WERI-Rb-1 (cell line): ENCODE results near the gene LCE7A.

ENCODE experiments used
- DNase-seq: peaks from one replicate; pipeline ENCODE4 v3.0.0-alpha.2; 2020
- H3K27ac ChIP-seq: fragments of 250-450 bp; sonication (Bioruptor Pico); 2 replicates; pipeline ENCODE4 v1.5.1; 2020; ENCODE audit warnings: mild to moderate bottlenecking, moderate library complexity
- H3K27me3 ChIP-seq: fragments of 250-450 bp; sonication (Bioruptor Pico); 2 replicates; pipeline ENCODE4 v1.5.1; 2021; ENCODE audit warnings: mild to moderate bottlenecking, low read depth, moderate library complexity; ENCODE audit not compliant: insufficient read depth, severe bottlenecking
- H3K36me3 ChIP-seq: fragments of 250-450 bp; sonication (Bioruptor Pico); 2 replicates; pipeline ENCODE4 v1.5.1; 2020; ENCODE audit warnings: mild to moderate bottlenecking, moderate library complexity
- H3K4me3 ChIP-seq: 2 replicates; pipeline ENCODE4 v1.5.1; 2011; ENCODE audit warnings: low read depth, mild to moderate bottlenecking, control low read depth, low read length
- H3K9me3 ChIP-seq: fragments of 250-450 bp; sonication (Bioruptor Pico); 2 replicates; pipeline ENCODE4 v1.5.1; 2021; ENCODE audit warnings: mild to moderate bottlenecking, moderate library complexity; ENCODE audit not compliant: severe bottlenecking
- TF ChIP-seq, protein P1 (sequence below): IDR thresholded peaks from 2 replicates; pipeline ENCODE4 v1.5.1; 2011; ENCODE audit warnings: low read depth, mild to moderate bottlenecking, control low read depth, inconsistent platforms, low read length

Gene LCE7A

DNA sequence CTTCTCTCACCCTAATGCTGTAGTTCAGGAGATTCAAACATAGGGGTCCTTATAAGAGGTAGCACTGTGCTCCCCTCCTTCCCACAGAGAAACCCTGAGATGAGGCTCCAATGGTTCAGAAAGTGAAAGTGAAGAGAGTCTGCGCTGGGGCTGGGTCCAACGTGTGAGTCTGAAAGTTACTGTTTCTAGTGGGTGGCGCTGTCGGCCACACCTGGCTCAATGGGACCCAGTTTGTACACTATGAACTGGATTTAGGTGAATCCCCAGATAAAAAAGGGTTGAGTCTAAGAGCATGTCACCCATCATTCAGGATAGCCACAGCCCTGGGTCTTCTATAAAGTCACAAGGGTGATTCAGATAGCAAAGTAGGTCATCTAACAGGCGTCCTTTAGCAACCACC, 21.1 kb downstream of the LCE7A start:
- Histone ChIP-seq H3K36me3 (no peaks in the 10 kb centered on the region), H3K9me3 (peaks cover 2% of the 10 kb centered on the region), H3K27ac (no peak overlapping the region)

DNA sequence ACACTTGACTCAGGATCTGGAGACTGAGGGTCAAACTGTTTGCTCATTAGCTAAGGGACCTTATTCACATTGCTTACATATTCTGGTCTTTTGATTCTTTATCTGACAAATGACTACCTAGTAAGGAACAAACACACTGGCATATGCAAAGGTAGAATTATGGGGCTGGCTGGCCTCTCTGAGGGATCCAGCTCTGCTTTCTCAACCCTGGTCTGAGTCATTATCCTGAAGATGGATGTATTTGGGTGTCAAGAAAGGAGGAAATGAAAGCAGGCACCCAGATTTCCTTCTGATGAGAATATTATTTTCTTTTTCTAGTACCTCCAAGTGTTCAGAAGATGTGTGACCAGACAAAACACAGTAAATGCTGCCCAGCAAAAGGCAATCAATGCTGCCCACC, 24.3 kb downstream of the LCE7A start:
- H3K9me3 ChIP-seq, result peaks cover 2% of the 10 kb centered on the region
- H3K27ac ChIP-seq, result no peak overlapping the region
- H3K4me3 ChIP-seq, result no peak overlapping the region
- TF ChIP-seq, protein P1, sequence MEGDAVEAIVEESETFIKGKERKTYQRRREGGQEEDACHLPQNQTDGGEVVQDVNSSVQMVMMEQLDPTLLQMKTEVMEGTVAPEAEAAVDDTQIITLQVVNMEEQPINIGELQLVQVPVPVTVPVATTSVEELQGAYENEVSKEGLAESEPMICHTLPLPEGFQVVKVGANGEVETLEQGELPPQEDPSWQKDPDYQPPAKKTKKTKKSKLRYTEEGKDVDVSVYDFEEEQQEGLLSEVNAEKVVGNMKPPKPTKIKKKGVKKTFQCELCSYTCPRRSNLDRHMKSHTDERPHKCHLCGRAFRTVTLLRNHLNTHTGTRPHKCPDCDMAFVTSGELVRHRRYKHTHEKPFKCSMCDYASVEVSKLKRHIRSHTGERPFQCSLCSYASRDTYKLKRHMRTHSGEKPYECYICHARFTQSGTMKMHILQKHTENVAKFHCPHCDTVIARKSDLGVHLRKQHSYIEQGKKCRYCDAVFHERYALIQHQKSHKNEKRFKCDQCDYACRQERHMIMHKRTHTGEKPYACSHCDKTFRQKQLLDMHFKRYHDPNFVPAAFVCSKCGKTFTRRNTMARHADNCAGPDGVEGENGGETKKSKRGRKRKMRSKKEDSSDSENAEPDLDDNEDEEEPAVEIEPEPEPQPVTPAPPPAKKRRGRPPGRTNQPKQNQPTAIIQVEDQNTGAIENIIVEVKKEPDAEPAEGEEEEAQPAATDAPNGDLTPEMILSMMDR, result no peak
- H3K36me3 ChIP-seq, result no peaks in the 10 kb centered on the region
- peaks cover 13% of the 10 kb centered on the region for H3K27me3 ChIP-seq
- DNase-seq, result no peak

More for the DNA sequence above, 21.1 kb downstream of the LCE7A start:
- TF ChIP-seq, protein P1, result no peak
- no peak for DNase-seq
- Histone ChIP-seq H3K27me3 (peaks cover 4% of the 10 kb centered on the region), H3K4me3 (no peak overlapping the region)

DNA sequence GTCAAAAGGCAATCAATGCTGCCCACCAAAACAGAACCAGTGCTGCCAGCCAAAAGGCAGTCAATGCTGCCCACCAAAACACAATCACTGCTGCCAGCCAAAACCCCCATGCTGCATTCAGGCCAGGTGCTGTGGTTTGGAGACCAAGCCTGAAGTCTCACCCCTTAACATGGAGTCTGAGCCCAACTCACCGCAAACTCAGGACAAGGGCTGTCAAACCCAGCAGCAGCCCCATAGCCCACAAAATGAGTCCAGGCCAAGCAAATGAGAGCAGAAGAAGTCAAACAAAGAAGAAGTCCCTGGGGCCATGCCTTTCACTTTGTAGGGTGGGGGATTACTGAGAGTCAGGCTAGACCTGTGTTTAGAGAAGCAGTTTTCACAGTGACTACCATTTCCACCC, 24.7 kb downstream of the LCE7A start:
- DNase-seq, result no peak
- TF ChIP-seq, protein P1, result no peak
- H3K36me3 ChIP-seq, result no peaks in the 10 kb centered on the region
- peaks cover 2% of the 10 kb centered on the region for H3K9me3 ChIP-seq
- no peak overlapping the region for H3K27ac ChIP-seq
- peaks cover 13% of the 10 kb centered on the region for H3K27me3 ChIP-seq
- no peak overlapping the region for H3K4me3 ChIP-seq

DNA sequence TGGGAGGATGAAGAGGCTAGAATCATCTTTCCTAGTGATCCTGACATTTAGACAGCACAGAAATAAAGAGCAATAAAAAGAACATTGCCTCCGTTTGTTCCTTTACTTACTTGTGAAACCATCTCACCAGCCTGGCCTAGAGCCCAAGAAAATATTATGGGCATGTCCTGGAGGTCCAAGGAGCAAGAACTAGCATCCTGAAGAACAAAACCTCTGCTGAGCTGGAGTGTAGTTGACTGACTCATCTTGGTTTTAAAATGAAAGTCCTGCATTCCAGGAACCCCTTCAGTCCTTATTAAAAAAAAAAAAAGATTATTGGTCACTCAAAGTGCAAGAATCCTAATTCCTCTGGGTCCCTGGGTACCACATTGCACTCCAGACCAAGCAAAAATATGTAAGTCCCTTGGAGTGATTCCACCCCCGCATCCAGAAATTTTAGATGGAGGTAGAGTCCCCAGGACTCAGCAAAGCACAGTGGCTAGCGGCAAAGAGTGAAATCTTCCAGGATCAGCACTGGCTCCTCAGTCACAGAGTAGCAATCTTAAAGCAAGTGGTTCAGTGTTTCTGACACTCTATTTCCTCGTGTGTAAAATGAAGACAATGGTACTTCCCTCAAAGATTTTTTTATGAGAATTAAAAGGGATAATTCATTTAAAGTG, 25.3 kb downstream of the LCE7A start:
- TF ChIP-seq, protein P1, result no peak
- H3K9me3 ChIP-seq, result peaks cover 2% of the 10 kb centered on the region
- no peaks in the 10 kb centered on the region for H3K36me3 ChIP-seq
- H3K27ac ChIP-seq, result no peak overlapping the region
- peaks cover 13% of the 10 kb centered on the region for H3K27me3 ChIP-seq
- no peak overlapping the region for H3K4me3 ChIP-seq
- DNase-seq, result no peak

DNA sequence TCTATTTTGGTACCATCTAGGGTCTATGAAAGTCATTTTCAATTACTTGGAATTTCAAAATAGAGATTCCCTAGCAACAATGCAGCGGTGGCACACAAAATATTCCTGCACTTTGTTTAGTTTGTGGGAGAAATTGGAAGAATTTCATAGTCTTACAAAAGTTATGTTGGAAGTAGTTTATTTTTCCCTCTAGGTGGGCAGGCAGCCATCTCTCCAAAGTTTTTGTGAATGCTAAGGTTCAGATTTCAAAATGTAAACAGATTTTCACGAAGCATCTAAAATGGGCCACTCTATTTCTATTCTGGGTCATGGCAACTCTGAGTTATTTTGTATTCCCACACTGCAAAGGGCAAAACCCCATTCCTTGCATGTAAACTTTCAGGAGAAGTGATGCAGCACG, 26.3 kb downstream of the LCE7A start:
- no peak for DNase-seq
- Histone ChIP-seq H3K4me3 (no peak overlapping the region), H3K27ac (no peak overlapping the region), H3K9me3 (peaks cover 1% of the 10 kb centered on the region), H3K27me3 (peaks cover 13% of the 10 kb centered on the region), H3K36me3 (no peaks in the 10 kb centered on the region)
- TF ChIP-seq, protein P1, result no peak
